HFFc6 (cell line): ENCODE results near the gene ZNF557. TPM values are rescaled to one million over a fixed set of nuclear protein-coding genes. Genes with fewer than 3 reads are reported as not detected.

Experiments
- DNase-seq: peaks from one replicate; pipeline ENCODE4 v3.0.0-alpha.2; 2018
- H3K27ac Mint-ChIP-seq: 2 replicates; pipeline ENCODE4 v1.8.0; 2020; ENCODE audit warnings: mild to moderate bottlenecking, mixed read lengths
- H3K27me3 Mint-ChIP-seq: 2 replicates; pipeline ENCODE4 v1.8.0; 2021; ENCODE audit warnings: mild to moderate bottlenecking, moderate library complexity, mixed read lengths; ENCODE audit not compliant: insufficient read depth
- H3K36me3 Mint-ChIP-seq: 2 replicates; pipeline ENCODE4 v1.8.0; 2021; ENCODE audit warnings: low read depth, mixed read lengths
- H3K4me1 Mint-ChIP-seq: 2 replicates; pipeline ENCODE4 v1.8.0; 2020; ENCODE audit warnings: low read depth, mixed read lengths
- H3K4me3 Mint-ChIP-seq: 2 replicates; pipeline ENCODE4 v1.8.0; 2020; ENCODE audit warnings: mild to moderate bottlenecking, moderate library complexity, mixed read lengths
- H3K9me3 Mint-ChIP-seq: 2 replicates; pipeline ENCODE4 v1.8.0; 2020; ENCODE audit warnings: mild to moderate bottlenecking, mixed read lengths
- CTCF ChIP-seq: fragments of 200-600 bp; sonication (generic); IDR thresholded peaks from 2 replicates; pipeline ENCODE4 v1.5.0; 2021; ENCODE audit warnings: antibody characterized with exemption, mild to moderate bottlenecking
- total RNA-seq, 6 experiments: library from RNA; stranded (reverse); fragmentation: NEBNext Ultra II Directional; extraction: Animal tissue kit (Norgen Biotek cat#: 25700); gene quantifications; 2 replicates in 1 of 6; 3 replicates in 5 of 6; pipeline ENCODE4 v1.2.3, GENCODE V29; 2021

The ZNF557 gene
- total RNA-seq, 6 experiments from 2014 or later = 7.8 to 9.3 (median 8.7) TPM

- H3K27ac Mint-ChIP-seq = peak overlapping the region; percentile 94
- H3K9me3 Mint-ChIP-seq = peaks cover 20% of the 10 kb centered on the region
- peaks cover 4% of the 10 kb centered on the region for H3K27me3 Mint-ChIP-seq
- DNase-seq = no peak
- peaks cover 26% of the 10 kb centered on the region for H3K36me3 Mint-ChIP-seq
- H3K4me1 Mint-ChIP-seq = peaks cover 14% of the 10 kb centered on the region
- no peak for TF ChIP-seq CTCF
- peak overlapping the region; percentile 94 for H3K4me3 Mint-ChIP-seq
These were observed 30.1 kb downstream of the ZNF557 start for GRCh38 chr19:7099597-7099921.

- no peak for DNase-seq
- no peak for TF ChIP-seq CTCF
- peaks cover 4% of the 10 kb centered on the region for H3K27me3 Mint-ChIP-seq
- no peak overlapping the region for H3K4me3 Mint-ChIP-seq
- no peak overlapping the region for H3K27ac Mint-ChIP-seq
- peaks cover 13% of the 10 kb centered on the region; the same call in 1 of the 2 replicates for H3K36me3 Mint-ChIP-seq
- H3K9me3 Mint-ChIP-seq = peaks cover under 1% of the 10 kb centered on the region
- peaks cover 14% of the 10 kb centered on the region for H3K4me1 Mint-ChIP-seq
These were observed 32.2 kb downstream of the ZNF557 start for GRCh38 chr19:7101498-7102253.

- Mint-ChIP-seq H3K27me3 (peaks cover 2% of the 10 kb centered on the region; the same call in 1 of the 2 replicates), H3K9me3 (no peaks in the 10 kb centered on the region), H3K27ac (no peak overlapping the region), H3K4me1 (0 out of 2 replicates have a peak, but pooled peaks cover 1% of the 10 kb centered on the region), H3K36me3 (no peaks in the 10 kb centered on the region), H3K4me3 (no peak overlapping the region)
- no peak for DNase-seq
- no peak for TF ChIP-seq CTCF
These were observed 35.4 kb downstream of the ZNF557 start for GRCh38 chr19:7104747-7105447.

- TF ChIP-seq CTCF = no peak
- Mint-ChIP-seq H3K27me3 (no peaks in the 10 kb centered on the region), H3K36me3 (no peaks in the 10 kb centered on the region), H3K4me3 (no peak overlapping the region), H3K9me3 (no peaks in the 10 kb centered on the region), H3K27ac (no peak overlapping the region), H3K4me1 (no peaks in the 10 kb centered on the region)
- DNase-seq = no peak
These were observed 37.5 kb downstream of the ZNF557 start for GRCh38 chr19:7106711-7107657.

GRCh38 chr19:7109678-7110289 lies 40.3 kb downstream of the ZNF557 start:
- Mint-ChIP-seq H3K9me3 (peaks cover 10% of the 10 kb centered on the region), H3K27me3 (peaks cover 10% of the 10 kb centered on the region; the same call in 1 of the 2 replicates), H3K27ac (no peak overlapping the region), H3K36me3 (no peaks in the 10 kb centered on the region), H3K4me1 (no peaks in the 10 kb centered on the region), H3K4me3 (no peak overlapping the region)
- no peak for TF ChIP-seq CTCF
- no peak for DNase-seq
